HFFc6 (cell line): Measurements from ENCODE around the gene DGCR2. TPM values are rescaled to one million over a fixed set of nuclear protein-coding genes. Genes with fewer than 3 reads are reported as not detected.

Source experiments
- DNase-seq: peaks from one replicate; pipeline ENCODE4 v3.0.0-alpha.2; 2018
- H3K27ac Mint-ChIP-seq: 2 replicates; pipeline ENCODE4 v1.8.0; 2020; ENCODE audit warnings: mild to moderate bottlenecking, mixed read lengths
- H3K27me3 Mint-ChIP-seq: 2 replicates; pipeline ENCODE4 v1.8.0; 2021; ENCODE audit warnings: mild to moderate bottlenecking, moderate library complexity, mixed read lengths; ENCODE audit not compliant: insufficient read depth
- H3K36me3 Mint-ChIP-seq: 2 replicates; pipeline ENCODE4 v1.8.0; 2021; ENCODE audit warnings: low read depth, mixed read lengths
- H3K4me1 Mint-ChIP-seq: 2 replicates; pipeline ENCODE4 v1.8.0; 2020; ENCODE audit warnings: low read depth, mixed read lengths
- H3K4me3 Mint-ChIP-seq: 2 replicates; pipeline ENCODE4 v1.8.0; 2020; ENCODE audit warnings: mild to moderate bottlenecking, moderate library complexity, mixed read lengths
- H3K9me3 Mint-ChIP-seq: 2 replicates; pipeline ENCODE4 v1.8.0; 2020; ENCODE audit warnings: mild to moderate bottlenecking, mixed read lengths
- CTCF ChIP-seq: fragments of 200-600 bp; sonication (generic); IDR thresholded peaks from 2 replicates; pipeline ENCODE4 v1.5.0; 2021; ENCODE audit warnings: antibody characterized with exemption, mild to moderate bottlenecking
- total RNA-seq, 6 experiments: library from RNA; stranded (reverse); fragmentation: NEBNext Ultra II Directional; extraction: Animal tissue kit (Norgen Biotek cat#: 25700); gene quantifications; 2 replicates in 1 of 6; 3 replicates in 5 of 6; pipeline ENCODE4 v1.2.3, GENCODE V29; 2021

The DGCR2 gene
- total RNA-seq, 6 experiments from 2014 or later: 46.1 to 57.9 (median 53.7) TPM

GRCh38 chr22:19062139-19062942 lies 59.9 kb downstream of the DGCR2 start:
- Mint-ChIP-seq H3K4me3 (no peak overlapping the region), H3K36me3 (peaks cover 20% of the 10 kb centered on the region), H3K9me3 (no peaks in the 10 kb centered on the region), H3K27me3 (no peaks in the 10 kb centered on the region; the same call in 1 of the 2 replicates), H3K27ac (no peak overlapping the region), H3K4me1 (peaks cover 34% of the 10 kb centered on the region)
- no peak for TF ChIP-seq CTCF
- DNase-seq: no peak

- H3K4me1 Mint-ChIP-seq: peaks cover 28% of the 10 kb centered on the region
- no peak for TF ChIP-seq CTCF
- no peaks in the 10 kb centered on the region for H3K9me3 Mint-ChIP-seq
- H3K27me3 Mint-ChIP-seq: no peaks in the 10 kb centered on the region; the same call in 1 of the 2 replicates
- H3K36me3 Mint-ChIP-seq: peaks cover 20% of the 10 kb centered on the region
- peak; percentile 13 for DNase-seq
- H3K27ac Mint-ChIP-seq: no peak overlapping the region
- no peak overlapping the region for H3K4me3 Mint-ChIP-seq
Observed at GRCh38 chr22:19061471-19062138, 60.6 kb downstream of the DGCR2 start.

GRCh38 chr22:19060356-19061009 lies 61.7 kb downstream of the DGCR2 start:
- no peak overlapping the region for H3K27ac Mint-ChIP-seq
- peaks cover 22% of the 10 kb centered on the region for H3K36me3 Mint-ChIP-seq
- H3K27me3 Mint-ChIP-seq: no peaks in the 10 kb centered on the region; the same call in 1 of the 2 replicates
- no peak overlapping the region for H3K4me3 Mint-ChIP-seq
- TF ChIP-seq CTCF: no peak
- H3K4me1 Mint-ChIP-seq: peaks cover 24% of the 10 kb centered on the region
- peak; percentile 41 for DNase-seq
- H3K9me3 Mint-ChIP-seq: no peaks in the 10 kb centered on the region

GRCh38 chr22:19059481-19060278 lies 62.5 kb downstream of the DGCR2 start:
- Mint-ChIP-seq H3K36me3 (peaks cover 24% of the 10 kb centered on the region), H3K27ac (no peak overlapping the region), H3K4me1 (peaks cover 24% of the 10 kb centered on the region)

More at GRCh38 chr22:19059481-19060278, 62.5 kb downstream of the DGCR2 start:
- no peaks in the 10 kb centered on the region for H3K9me3 Mint-ChIP-seq
- no peaks in the 10 kb centered on the region; the same call in 1 of the 2 replicates for H3K27me3 Mint-ChIP-seq
- TF ChIP-seq CTCF: no peak
- H3K4me3 Mint-ChIP-seq: no peak overlapping the region
- no peak for DNase-seq
